Dermis microvascular lymphatic vessel endothelial cell (primary cell): ENCODE results near the gene DCST2. TPM values are rescaled to one million over a fixed set of nuclear protein-coding genes. Genes with fewer than 3 reads are reported as not detected.

Experiments used
- DNase-seq, 2 donors: peaks; one replicate each; pipeline versions ENCODE4 v3.0.0 to v3.0.0-alpha.2; 2010; ENCODE audit warnings: low read depth in 2 of 2
- total RNA-seq: library from RNA; depleted of rRNA; stranded (reverse); fragments of >200 nt; gene quantifications from 2 replicates; pipeline ENCODE4 v1.2.1, GENCODE V29; 2014

The DCST2 gene
- total RNA-seq, 1 donor from 2014 or later = under 0.01 TPM

GRCh38 chr1:155010211-155010918 is 23.2 kb downstream of the DCST2 start:
- no peak for DNase-seq

- DNase-seq = no peak
Observed at GRCh38 chr1:155009742-155010141, 23.8 kb downstream of the DCST2 start.

GRCh38 chr1:155009221-155009711 is 24.3 kb downstream of the DCST2 start:
- no peak for DNase-seq

GRCh38 chr1:155008015-155008941 is 25.3 kb downstream of the DCST2 start:
- no peak for DNase-seq

GRCh38 chr1:155007251-155007828 is 26.2 kb downstream of the DCST2 start:
- no peak for DNase-seq

- DNase-seq = no peak
Observed at GRCh38 chr1:155006601-155007101, 26.9 kb downstream of the DCST2 start.

GRCh38 chr1:155005076-155006011 is 28.2 kb downstream of the DCST2 start:
- DNase-seq = no peak

GRCh38 chr1:155004352-155005075 is 29.1 kb downstream of the DCST2 start:
- DNase-seq = no peak

GRCh38 chr1:155003766-155004351 is 29.7 kb downstream of the DCST2 start:
- peak in 1 of 2 donors; percentile 39 for DNase-seq

GRCh38 chr1:155003227-155003765 is 30.3 kb downstream of the DCST2 start:
- DNase-seq = peak in 1 of 2 donors; percentile 35

- DNase-seq = peak in 1 of 2 donors; percentile 40
Observed at GRCh38 chr1:155002464-155003226, 30.9 kb downstream of the DCST2 start, which contains the start of gene ZBTB7B. Gene ZBTB7B (plus strand): TSS chr1:155002802. CDS start chr1:155014661, 11,859 bp downstream.

GRCh38 chr1:155001675-155002463 is 31.7 kb downstream of the DCST2 start:
- DNase-seq = peak; percentile 96 to 99

GRCh38 chr1:155001425-155001674 is 32.2 kb downstream of the DCST2 start:
- DNase-seq = no peak

GRCh38 chr1:155000726-155001424 is 32.7 kb downstream of the DCST2 start:
- peak; percentile 61 to 81 for DNase-seq

GRCh38 chr1:155000411-155000725 is 33.2 kb downstream of the DCST2 start:
- DNase-seq = no peak

- DNase-seq = no peak
Observed at GRCh38 chr1:154999571-155000410, 33.8 kb downstream of the DCST2 start.
